ENCODE results near the gene NAP1L5. TPM values are rescaled to one million over a fixed set of nuclear protein-coding genes. Genes with fewer than 3 reads are reported as not detected.
A peak's percentile ranks its signal among the peaks of the same experiment; 100 is the strongest.

Gene NAP1L5
- total RNA-seq, 1 experiment from 2014 or later, result not detected

GRCh38 chr4:88681209-88681608 is 16.4 kb downstream of the NAP1L5 start:
- no peak for ATAC-seq
- no TSS peak for BruUV-seq (replicated peaks)
- Histone ChIP-seq H3K9me3 (ENCODE audit: low read length) (no peaks in the 10 kb centered on the region), H3K4me1 (ENCODE audit: insufficient read depth, low read length) (no peaks in the 10 kb centered on the region), H3K79me2 (ENCODE audit: low read length) (no peaks in the 10 kb centered on the region), H3K27me3 (ENCODE audit: low read length) (no peaks in the 10 kb centered on the region), H3K27ac (ENCODE audit: low read length) (no peak overlapping the region), H3F3A (ENCODE audit: low read length, unreplicated experiment) (no peaks in the 10 kb centered on the region), H3K9ac (ENCODE audit: low read length) (no peak overlapping the region), H2AFZ (ENCODE audit: low read length) (no peak overlapping the region), H3K4me2 (ENCODE audit: low read length) (no peak overlapping the region), H3K9me2 (replicated peaks; ENCODE audit: low read length) (no peaks in the 10 kb centered on the region), H4K20me1 (ENCODE audit: low read length) (no peaks in the 10 kb centered on the region), H3K4me3 (ENCODE audit: low read length) (no peak overlapping the region), H3K36me3 (ENCODE audit: low read depth, low read length) (no peaks in the 10 kb centered on the region)
- TF ChIP-seq EZH2 (IDR thresholded peaks at IDR 0.05; ENCODE audit: low read length, unreplicated experiment) (no peak), EZH2phosphoT487 (IDR thresholded peaks at IDR 0.05; ENCODE audit: borderline replicate concordance, low read length) (no peak), CTCF (conservative IDR thresholded peaks at IDR 0.05; ENCODE audit: low read depth, low read length) (no peak)
- no peak for DNase-seq
- intact Hi-C loops (cut with micrococcal nuclease), result no loop called here
- POLR2A ChIA-PET (ENCODE audit: unreplicated experiment), result no interaction called here
- CTCF ChIA-PET, result no interaction called here

GRCh38 chr4:88675543-88675942 is 22.1 kb downstream of the NAP1L5 start:
- H2AFZ ChIP-seq (ENCODE audit: low read length), result no peak overlapping the region
- no peak overlapping the region for H3K4me3 ChIP-seq (ENCODE audit: low read length)
- intact Hi-C loops (cut with micrococcal nuclease), result no loop called here
- H3K4me1 ChIP-seq (ENCODE audit: insufficient read depth, low read length), result no peaks in the 10 kb centered on the region; the same call in 1 of the 2 replicates
- no peak overlapping the region for H3K27ac ChIP-seq (ENCODE audit: low read length)
- H3K9ac ChIP-seq (ENCODE audit: low read length), result no peak overlapping the region
- H4K20me1 ChIP-seq (ENCODE audit: low read length), result no peaks in the 10 kb centered on the region
- ChIA-PET CTCF (no interaction called here), POLR2A (ENCODE audit: unreplicated experiment) (no interaction called here)
- no peak for TF ChIP-seq EZH2phosphoT487 (IDR thresholded peaks at IDR 0.05; ENCODE audit: borderline replicate concordance, low read length)
- TF ChIP-seq CTCF (conservative IDR thresholded peaks at IDR 0.05; ENCODE audit: low read depth, low read length), result no peak
- TF ChIP-seq EZH2 (IDR thresholded peaks at IDR 0.05; ENCODE audit: low read length, unreplicated experiment), result no peak
- H3K27me3 ChIP-seq (ENCODE audit: low read length), result no peaks in the 10 kb centered on the region
- no peak for ATAC-seq
- H3K9me3 ChIP-seq (ENCODE audit: low read length), result no peaks in the 10 kb centered on the region
- no peaks in the 10 kb centered on the region for H3F3A ChIP-seq (ENCODE audit: low read length, unreplicated experiment)
- no peak for DNase-seq
- no TSS peak for BruUV-seq (replicated peaks)
- H3K4me2 ChIP-seq (ENCODE audit: low read length), result no peak overlapping the region
- H3K36me3 ChIP-seq (ENCODE audit: low read depth, low read length), result no peaks in the 10 kb centered on the region
- H3K79me2 ChIP-seq (ENCODE audit: low read length), result no peaks in the 10 kb centered on the region
- no peaks in the 10 kb centered on the region for H3K9me2 ChIP-seq (replicated peaks; ENCODE audit: low read length)

GRCh38 chr4:88674979-88675378 is 22.6 kb downstream of the NAP1L5 start:
- Histone ChIP-seq H4K20me1 (ENCODE audit: low read length) (no peaks in the 10 kb centered on the region), H3K79me2 (ENCODE audit: low read length) (no peaks in the 10 kb centered on the region), H2AFZ (ENCODE audit: low read length) (no peak overlapping the region), H3K36me3 (ENCODE audit: low read depth, low read length) (no peaks in the 10 kb centered on the region), H3K4me3 (ENCODE audit: low read length) (no peak overlapping the region), H3K9ac (ENCODE audit: low read length) (no peak overlapping the region), H3K4me1 (ENCODE audit: insufficient read depth, low read length) (no peaks in the 10 kb centered on the region; the same call in 1 of the 2 replicates), H3K27ac (ENCODE audit: low read length) (no peak overlapping the region), H3K9me3 (ENCODE audit: low read length) (no peaks in the 10 kb centered on the region), H3F3A (ENCODE audit: low read length, unreplicated experiment) (no peaks in the 10 kb centered on the region), H3K4me2 (ENCODE audit: low read length) (no peak overlapping the region), H3K9me2 (replicated peaks; ENCODE audit: low read length) (no peaks in the 10 kb centered on the region), H3K27me3 (ENCODE audit: low read length) (no peaks in the 10 kb centered on the region)
- DNase-seq (no peak), ATAC-seq (peak; percentile 27; the same call in 1 of the 2 replicates)
- no TSS peak for BruUV-seq (replicated peaks)
- TF ChIP-seq EZH2phosphoT487 (IDR thresholded peaks at IDR 0.05; ENCODE audit: borderline replicate concordance, low read length), result no peak
- no peak for TF ChIP-seq CTCF (conservative IDR thresholded peaks at IDR 0.05; ENCODE audit: low read depth, low read length)
- no peak for TF ChIP-seq EZH2 (IDR thresholded peaks at IDR 0.05; ENCODE audit: low read length, unreplicated experiment)
- CTCF ChIA-PET, result no interaction called here
- intact Hi-C loops (cut with micrococcal nuclease), result no loop called here
- POLR2A ChIA-PET (ENCODE audit: unreplicated experiment), result no interaction called here
